MM.1S (cell line): ENCODE results near the gene PCGF1.

Source experiments
- DNase-seq: peaks from one replicate; pipeline ENCODE4 v3.0.0-alpha.2; 2015
- H2AFZ ChIP-seq: fragments of 300-600 bp; sonication (generic); 2 replicates; pipeline ENCODE4 v1.6.0; 2016; ENCODE audit warnings: antibody characterized with exemption, low read length
- H3F3A ChIP-seq: fragments of 300-600 bp; sonication (generic); 2 replicates; pipeline ENCODE4 v1.6.1; 2016; ENCODE audit warnings: mild to moderate bottlenecking, antibody characterized with exemption, low read length, moderate library complexity, mixed read lengths; ENCODE audit not compliant: insufficient read depth
- H3K27ac ChIP-seq: fragments of 300-600 bp; sonication (generic); 2 replicates; pipeline ENCODE4 v1.5.1; 2016; ENCODE audit warnings: mild to moderate bottlenecking, low read length
- H3K27me3 ChIP-seq: fragments of 300-600 bp; sonication (generic); replicated peaks from 2 replicates; pipeline ENCODE4 v1.6.0; 2016; ENCODE audit warnings: low read length; ENCODE audit not compliant: insufficient read depth
- H3K36me3 ChIP-seq: fragments of 300-600 bp; sonication (generic); replicated peaks from 2 replicates; pipeline ENCODE4 v1.6.1; 2016; ENCODE audit warnings: mild to moderate bottlenecking, low read length, mixed read lengths; ENCODE audit not compliant: insufficient read depth
- H3K4me1 ChIP-seq: fragments of 300-600 bp; sonication (generic); 2 replicates; pipeline ENCODE4 v1.6.1; 2016; ENCODE audit warnings: low read length, mixed read lengths
- H3K4me2 ChIP-seq: fragments of 300-600 bp; sonication (generic); 2 replicates; pipeline ENCODE4 v1.6.0; 2016; ENCODE audit warnings: low read depth, low read length
- H3K4me3 ChIP-seq: fragments of 300-600 bp; sonication (generic); 2 replicates; pipeline ENCODE4 v1.5.1; 2016; ENCODE audit warnings: low read length, mixed read lengths
- H3K79me2 ChIP-seq: fragments of 300-600 bp; sonication (generic); 2 replicates; pipeline ENCODE4 v1.6.1; 2016; ENCODE audit warnings: mixed run types, low read length, mixed read lengths
- H3K9ac ChIP-seq: fragments of 300-600 bp; sonication (generic); 2 replicates; pipeline ENCODE4 v1.6.1; 2016; ENCODE audit warnings: low read length, mixed read lengths
- H3K9me2 ChIP-seq: fragments of 300-600 bp; sonication (generic); replicated peaks from 2 replicates; pipeline ENCODE4 v1.6.1; 2016; ENCODE audit warnings: mild to moderate bottlenecking, low read length, mixed read lengths; ENCODE audit not compliant: insufficient read depth
- H3K9me3 ChIP-seq: fragments of 300-600 bp; sonication (generic); replicated peaks from 2 replicates; pipeline ENCODE4 v1.6.1; 2016; ENCODE audit warnings: mild to moderate bottlenecking, low read length, mixed read lengths; ENCODE audit not compliant: insufficient read depth
- H4K20me1 ChIP-seq: fragments of 300-600 bp; sonication (generic); 2 replicates; pipeline ENCODE4 v1.6.1; 2016; ENCODE audit warnings: mild to moderate bottlenecking, low read length, moderate library complexity, mixed read lengths; ENCODE audit not compliant: insufficient read depth
- CTCF ChIP-seq: fragments of 300-600 bp; sonication (generic); IDR thresholded peaks from 2 replicates; pipeline ENCODE4 v1.5.1; 2016; ENCODE audit warnings: antibody characterized with exemption, low read length, mixed read lengths
- EZH2 ChIP-seq: fragments of 300-600 bp; sonication (generic); optimal IDR thresholded peaks from 2 replicates; pipeline ENCODE3; 2017; ENCODE audit warnings: low read depth, mild to moderate bottlenecking, antibody characterized with exemption, low read length, mixed read lengths
- EZH2phosphoT487 ChIP-seq: fragments of 300-600 bp; sonication (generic); IDR thresholded peaks from 2 replicates; pipeline ENCODE4 v1.6.1; 2018; ENCODE audit warnings: antibody characterized with exemption, low read length

Gene PCGF1

GRCh38 chr2:74510272-74510671 is 2.8 kb upstream of the PCGF1 start:
- peaks cover 12% of the 10 kb centered on the region for H3K4me1 ChIP-seq
- no peaks in the 10 kb centered on the region for H4K20me1 ChIP-seq
- no peaks in the 10 kb centered on the region for H3F3A ChIP-seq
- no peaks in the 10 kb centered on the region for H3K9me3 ChIP-seq
- H3K27me3 ChIP-seq, result peaks cover 48% of the 10 kb centered on the region
- H3K27ac ChIP-seq, result no peak overlapping the region
- H3K9ac ChIP-seq, result no peak overlapping the region
- no peak for TF ChIP-seq EZH2phosphoT487
- no peak for TF ChIP-seq EZH2
- TF ChIP-seq CTCF, result no peak
- no peak overlapping the region for H2AFZ ChIP-seq
- peaks cover 13% of the 10 kb centered on the region for H3K79me2 ChIP-seq
- no peak overlapping the region for H3K4me3 ChIP-seq
- no peak for DNase-seq
- H3K9me2 ChIP-seq, result no peaks in the 10 kb centered on the region
- no peaks in the 10 kb centered on the region for H3K36me3 ChIP-seq
- H3K4me2 ChIP-seq, result no peak overlapping the region

GRCh38 chr2:74507926-74508520 is 528 bp upstream of the PCGF1 start:
- H3K4me3 ChIP-seq, result peak overlapping the region; percentile 89
- H3K9me3 ChIP-seq, result no peaks in the 10 kb centered on the region
- H3K9me2 ChIP-seq, result no peaks in the 10 kb centered on the region
- peak; percentile 20 for DNase-seq
- 0 out of 2 replicates have a peak, but pooled peaks cover 11% of the 10 kb centered on the region for H3F3A ChIP-seq
- H2AFZ ChIP-seq, result peak overlapping the region; percentile 98
- H3K4me2 ChIP-seq, result peak overlapping the region; percentile 97
- H3K27me3 ChIP-seq, result peaks cover 25% of the 10 kb centered on the region
- H3K4me1 ChIP-seq, result peaks cover 14% of the 10 kb centered on the region
- H3K9ac ChIP-seq, result peak overlapping the region; percentile 96; the same call in 1 of the 2 replicates
- H4K20me1 ChIP-seq, result no peaks in the 10 kb centered on the region
- H3K79me2 ChIP-seq, result peaks cover 13% of the 10 kb centered on the region
- TF ChIP-seq EZH2phosphoT487, result no peak
- TF ChIP-seq EZH2, result no peak
- TF ChIP-seq CTCF, result no peak
- H3K27ac ChIP-seq, result no peak overlapping the region
- H3K36me3 ChIP-seq, result no peaks in the 10 kb centered on the region

- H3K27me3 ChIP-seq, result peaks cover 14% of the 10 kb centered on the region
- no peaks in the 10 kb centered on the region for H3K9me2 ChIP-seq
- no peak overlapping the region for H2AFZ ChIP-seq
- H3K4me1 ChIP-seq, result peaks cover 14% of the 10 kb centered on the region
- H3K9me3 ChIP-seq, result no peaks in the 10 kb centered on the region
- no peak for DNase-seq
- 0 out of 2 replicates have a peak overlapping the region, but pooled peaks have one; percentile 10 for H3K4me2 ChIP-seq
- H3K79me2 ChIP-seq, result peaks cover 13% of the 10 kb centered on the region
- no peak overlapping the region for H3K27ac ChIP-seq
- H3K36me3 ChIP-seq, result no peaks in the 10 kb centered on the region
- TF ChIP-seq EZH2, result no peak
- TF ChIP-seq EZH2phosphoT487, result no peak
- H3K9ac ChIP-seq, result no peak overlapping the region
- H3F3A ChIP-seq, result 0 out of 2 replicates have a peak, but pooled peaks cover 14% of the 10 kb centered on the region
- H3K4me3 ChIP-seq, result no peak overlapping the region
- H4K20me1 ChIP-seq, result no peaks in the 10 kb centered on the region
Measured at GRCh38 chr2:74505448-74506246, 1.8 kb downstream of the PCGF1 start.
